Activated CD8-positive, alpha-beta T cell treated with anti-CD3 and anti-CD28 coated beads, Interleukin-2, amount 10 ng/mL, durations not matched to agents 7 days and 5 days (primary cell): ENCODE data around the gene HEMK1. TPM values are rescaled to one million over a fixed set of nuclear protein-coding genes. Genes with fewer than 3 reads are reported as not detected.

ENCODE experiments used
- ATAC-seq: fragments of 150-1000 bp; cut with Tn5 transposase; one replicate; pipeline ENCODE4 v1.10.0; 2021; ENCODE audit warnings: moderate library complexity
- CTCF ChIA-PET: fragments of 350-600 bp; sonication (Branson Sonifier 250); formaldehyde crosslinking; loops from one replicate; lab custom pipeline; 2021; ENCODE audit warnings: antibody characterized with exemption; lab: Charles Lee
- POLR2A ChIA-PET: fragments of 350-600 bp; sonication (Branson Sonifier 250); formaldehyde crosslinking; loops from one replicate; lab custom pipeline; 2021; ENCODE audit warnings: antibody characterized with exemption; lab: Charles Lee
- DNase-seq: peaks from one replicate; pipeline ENCODE4 v3.0.0-alpha.2; 2020
- H3K27ac Mint-ChIP-seq: one replicate; pipeline ENCODE4 v1.8.0; 2021; ENCODE audit warnings: mild to moderate bottlenecking, mixed read lengths
- H3K27me3 Mint-ChIP-seq: one replicate; pipeline ENCODE4 v1.8.0; 2021; ENCODE audit warnings: low read depth, mixed read lengths
- H3K36me3 Mint-ChIP-seq: one replicate; pipeline ENCODE4 v1.8.0; 2021; ENCODE audit warnings: low read depth, mixed read lengths
- H3K4me1 Mint-ChIP-seq: one replicate; pipeline ENCODE4 v1.8.0; 2021; ENCODE audit warnings: low read depth, mixed read lengths
- H3K4me3 Mint-ChIP-seq: one replicate; pipeline ENCODE4 v1.8.0; 2021; ENCODE audit warnings: mild to moderate bottlenecking, mixed read lengths
- H3K9me3 Mint-ChIP-seq: one replicate; pipeline ENCODE4 v1.8.0; 2022; ENCODE audit warnings: mixed read lengths; ENCODE audit not compliant: insufficient read depth
- total RNA-seq, 2 experiments: library from RNA; stranded (reverse); gene quantifications; one replicate each; pipeline ENCODE4 v1.2.3, GENCODE V29; 2021

HEMK1 gene
- total RNA-seq, 2 experiments from 2014 or later = 83.3 to 86.0 TPM

DNA sequence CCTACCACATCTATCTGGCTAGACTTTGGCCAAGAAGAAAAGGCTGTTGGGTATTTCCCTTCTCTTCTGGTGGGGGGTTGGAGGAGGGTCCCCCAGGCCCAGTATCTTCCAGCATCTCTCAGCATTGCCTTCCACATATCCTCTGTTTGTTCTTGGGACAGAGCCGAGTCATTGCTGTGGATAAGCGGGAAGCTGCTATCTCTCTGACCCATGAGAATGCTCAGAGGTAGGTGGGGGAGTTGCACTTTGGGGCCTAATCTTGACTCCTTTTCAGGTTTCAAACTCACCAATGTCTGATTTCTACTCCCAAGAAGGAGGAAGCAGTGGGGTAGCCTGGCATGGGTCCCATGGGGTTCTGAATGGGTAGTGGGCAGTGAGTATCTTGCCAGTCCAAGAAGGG lies 8.0 kb downstream of the HEMK1 start:
- ChIA-PET POLR2A (interaction anchor here (14.4 to 15.9 kb wide), 2 partner anchors 13 to 33 kb away, joined by 612 to 1664 read pairs; partner anchors contain the start of genes CISH and MAPKAPK3), CTCF (interaction anchor here (12.9 to 24.5 kb wide), 2 partner anchors 13 to 33 kb away, joined by 387 to 1321 read pairs; partner anchors contain the start of genes CISH and MAPKAPK3)
- H3K9me3 Mint-ChIP-seq = no peaks in the 10 kb centered on the region
- peaks cover 2% of the 10 kb centered on the region for H3K27me3 Mint-ChIP-seq
- peak overlapping the region; percentile 66 for H3K27ac Mint-ChIP-seq
- H3K4me3 Mint-ChIP-seq = no peak overlapping the region
- peaks cover 97% of the 10 kb centered on the region for H3K4me1 Mint-ChIP-seq
- ATAC-seq = no peak
- DNase-seq = no peak
- peaks cover 88% of the 10 kb centered on the region for H3K36me3 Mint-ChIP-seq

- POLR2A ChIA-PET = interaction anchor here (0.7 to 15.9 kb wide), 5 partner anchors 9 to 29 kb away, joined by 4 to 612 read pairs (median 6); no protein-coding TSS in a partner anchor
- peaks cover 94% of the 10 kb centered on the region for H3K4me1 Mint-ChIP-seq
- peak overlapping the region; percentile 84 for H3K27ac Mint-ChIP-seq
- H3K36me3 Mint-ChIP-seq = peaks cover 95% of the 10 kb centered on the region
- H3K9me3 Mint-ChIP-seq = no peaks in the 10 kb centered on the region
- H3K27me3 Mint-ChIP-seq = no peaks in the 10 kb centered on the region
- no peak for DNase-seq
- H3K4me3 Mint-ChIP-seq = no peak overlapping the region
- CTCF ChIA-PET = interaction anchor here (1.3 to 24.5 kb wide), 6 partner anchors 8 to 71 kb away, joined by 3 to 1321 read pairs (median 10); partner anchors contain the start of genes CISH, HEMK1 and MAPKAPK3
- ATAC-seq = peak; percentile 40
Measured at GRCh38 chr3:50580683-50581458, 11.5 kb downstream of the HEMK1 start.

GRCh38 chr3:50581459-50581842 lies 12.1 kb downstream of the HEMK1 start:
- Mint-ChIP-seq H3K36me3 (peaks cover 96% of the 10 kb centered on the region), H3K4me3 (no peak overlapping the region), H3K27ac (peak overlapping the region; percentile 84), H3K27me3 (no peaks in the 10 kb centered on the region), H3K4me1 (peaks cover 94% of the 10 kb centered on the region), H3K9me3 (no peaks in the 10 kb centered on the region)
- no peak for DNase-seq
- ChIA-PET CTCF (interaction anchor here (1.3 to 24.5 kb wide), 6 partner anchors 8 to 71 kb away, joined by 3 to 1321 read pairs (median 10); partner anchors contain the start of genes CISH, HEMK1 and MAPKAPK3), POLR2A (interaction anchor here (0.7 to 15.9 kb wide), 6 partner anchors 9 to 30 kb away, joined by 4 to 612 read pairs (median 6); partner anchors contain the start of gene CISH)
- ATAC-seq = no peak

- ATAC-seq (no peak), DNase-seq (no peak)
- H3K27me3 Mint-ChIP-seq = no peaks in the 10 kb centered on the region
- POLR2A ChIA-PET = interaction anchor here (1.3 to 2.5 kb wide), 4 partner anchors 8 to 30 kb away, joined by 4 to 11 read pairs (median 6); partner anchors contain the start of gene CISH
- peaks cover 94% of the 10 kb centered on the region for H3K36me3 Mint-ChIP-seq
- H3K4me1 Mint-ChIP-seq = peaks cover 94% of the 10 kb centered on the region
- no peaks in the 10 kb centered on the region for H3K9me3 Mint-ChIP-seq
- CTCF ChIA-PET = interaction anchor here (4.5 to 24.5 kb wide), 2 partner anchors 10 to 28 kb away, joined by 27 to 1321 read pairs; partner anchors contain the start of genes CISH and MAPKAPK3
- peak overlapping the region; percentile 78 for H3K27ac Mint-ChIP-seq
- H3K4me3 Mint-ChIP-seq = no peak overlapping the region
Measured at GRCh38 chr3:50582083-50582482, 12.8 kb downstream of the HEMK1 start.

GRCh38 chr3:50583897-50584296 lies 14.6 kb downstream of the HEMK1 start:
- peaks cover 95% of the 10 kb centered on the region for H3K36me3 Mint-ChIP-seq

GRCh38 chr3:50584391-50584790 lies 15.1 kb downstream of the HEMK1 start:
- ChIA-PET CTCF (interaction anchor here (24.5 kb wide), 1 partner anchor 26 kb away, joined by 1321 read pairs; the partner anchor contains the start of genes CISH and MAPKAPK3), POLR2A (interaction anchor here (1.0 to 2.1 kb wide), 5 partner anchors 10 to 25 kb away, joined by 3 to 7 read pairs (median 4); partner anchors contain the start of gene HEMK1)
- DNase-seq (no peak), ATAC-seq (no peak)
- Mint-ChIP-seq H3K4me1 (peaks cover 97% of the 10 kb centered on the region), H3K27ac (peak overlapping the region; percentile 78), H3K9me3 (no peaks in the 10 kb centered on the region), H3K27me3 (no peaks in the 10 kb centered on the region), H3K36me3 (peaks cover 92% of the 10 kb centered on the region), H3K4me3 (no peak overlapping the region)

More at GRCh38 chr3:50583897-50584296, 14.6 kb downstream of the HEMK1 start:
- ChIA-PET CTCF (interaction anchor here (4.5 to 24.5 kb wide), 2 partner anchors 11 to 27 kb away, joined by 27 to 1321 read pairs; partner anchors contain the start of genes CISH and MAPKAPK3), POLR2A (interaction anchor here (1.0 to 2.1 kb wide), 6 partner anchors 9 to 25 kb away, joined by 3 to 7 read pairs (median 4); partner anchors contain the start of gene HEMK1)
- H3K4me3 Mint-ChIP-seq = no peak overlapping the region
- H3K9me3 Mint-ChIP-seq = no peaks in the 10 kb centered on the region
- H3K27ac Mint-ChIP-seq = peak overlapping the region; percentile 81
- ATAC-seq = no peak
- H3K27me3 Mint-ChIP-seq = no peaks in the 10 kb centered on the region
- peaks cover 97% of the 10 kb centered on the region for H3K4me1 Mint-ChIP-seq
- DNase-seq = no peak

- H3K4me3 Mint-ChIP-seq = no peak overlapping the region
- POLR2A ChIA-PET = interaction anchor here (0.7 to 11.1 kb wide), 3 partner anchors 12 to 22 kb away, joined by 3 to 970 read pairs (median 612); partner anchors contain the start of genes C3orf18, CISH and HEMK1
- peaks cover 75% of the 10 kb centered on the region for H3K36me3 Mint-ChIP-seq
- H3K27me3 Mint-ChIP-seq = no peaks in the 10 kb centered on the region
- CTCF ChIA-PET = interaction anchor here (11.1 kb wide), 2 partner anchors 13 to 23 kb away, joined by 387 to 535 read pairs; partner anchors contain the start of genes C3orf18, CISH, HEMK1 and MAPKAPK3
- ATAC-seq (no peak), DNase-seq (no peak)
- H3K9me3 Mint-ChIP-seq = no peaks in the 10 kb centered on the region
- H3K4me1 Mint-ChIP-seq = peaks cover 96% of the 10 kb centered on the region
- H3K27ac Mint-ChIP-seq = peak overlapping the region; percentile 98
Measured at GRCh38 chr3:50585919-50586762, 16.8 kb downstream of the HEMK1 start.

DNA sequence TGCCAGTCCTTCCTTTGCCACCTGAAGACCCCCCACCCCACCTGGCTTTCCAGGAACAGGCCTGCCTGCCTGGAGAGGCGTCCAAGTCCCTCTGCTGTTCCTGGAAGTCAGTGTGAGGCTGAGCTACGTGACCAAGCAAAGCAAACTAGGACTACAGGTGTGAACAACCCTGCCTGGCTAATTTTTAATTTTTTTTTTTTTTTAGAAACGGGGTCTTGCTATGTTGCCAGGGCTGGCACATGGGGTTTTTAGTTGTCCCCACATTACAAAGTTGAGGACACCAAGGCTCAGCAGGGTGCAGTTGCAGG lies 17.4 kb downstream of the HEMK1 start:
- ATAC-seq (no peak), DNase-seq (no peak)
- CTCF ChIA-PET = interaction anchor here (11.1 kb wide), 2 partner anchors 14 to 23 kb away, joined by 387 to 535 read pairs; partner anchors contain the start of genes C3orf18, CISH, HEMK1 and MAPKAPK3
- peaks cover 70% of the 10 kb centered on the region for H3K36me3 Mint-ChIP-seq
- no peaks in the 10 kb centered on the region for H3K9me3 Mint-ChIP-seq
- H3K4me3 Mint-ChIP-seq = no peak overlapping the region
- peaks cover 96% of the 10 kb centered on the region for H3K4me1 Mint-ChIP-seq
- POLR2A ChIA-PET = interaction anchor here (0.7 to 11.1 kb wide), 3 partner anchors 13 to 23 kb away, joined by 3 to 970 read pairs (median 612); partner anchors contain the start of genes C3orf18, CISH and HEMK1
- H3K27ac Mint-ChIP-seq = peak overlapping the region; percentile 98
- no peaks in the 10 kb centered on the region for H3K27me3 Mint-ChIP-seq

DNA sequence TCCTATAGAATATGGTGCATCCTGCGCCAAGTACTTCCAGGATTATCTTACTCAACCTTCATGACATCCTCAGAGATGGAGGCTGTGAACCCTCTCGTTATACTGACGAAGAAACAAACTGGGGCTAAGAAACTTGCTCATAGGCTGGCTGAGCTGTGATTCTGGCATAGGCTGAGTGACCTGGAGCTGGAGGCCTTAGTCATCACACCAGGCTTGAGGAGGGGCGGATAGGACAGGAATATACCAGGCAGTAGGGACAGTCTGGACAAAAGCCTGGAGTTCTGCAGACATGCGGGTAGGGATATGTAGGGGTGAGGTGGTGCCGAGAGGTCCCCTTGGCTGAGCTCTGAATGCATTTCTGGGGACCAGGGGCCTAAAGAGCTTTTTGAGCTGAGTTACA lies 18.1 kb downstream of the HEMK1 start:
- no peaks in the 10 kb centered on the region for H3K9me3 Mint-ChIP-seq
- no peaks in the 10 kb centered on the region for H3K27me3 Mint-ChIP-seq
- CTCF ChIA-PET = interaction anchor here (11.1 kb wide), 2 partner anchors 15 to 22 kb away, joined by 387 to 535 read pairs; partner anchors contain the start of genes C3orf18, CISH, HEMK1 and MAPKAPK3
- POLR2A ChIA-PET = interaction anchor here (0.7 to 11.1 kb wide), 3 partner anchors 13 to 23 kb away, joined by 3 to 970 read pairs (median 612); partner anchors contain the start of genes C3orf18, CISH and HEMK1
- ATAC-seq (no peak), DNase-seq (no peak)
- peak overlapping the region; percentile 98 for H3K27ac Mint-ChIP-seq
- peaks cover 64% of the 10 kb centered on the region for H3K36me3 Mint-ChIP-seq
- H3K4me1 Mint-ChIP-seq = peaks cover 96% of the 10 kb centered on the region
- peak overlapping the region; percentile 15 for H3K4me3 Mint-ChIP-seq
